ENCODE results near the gene MYH9.

DNA sequence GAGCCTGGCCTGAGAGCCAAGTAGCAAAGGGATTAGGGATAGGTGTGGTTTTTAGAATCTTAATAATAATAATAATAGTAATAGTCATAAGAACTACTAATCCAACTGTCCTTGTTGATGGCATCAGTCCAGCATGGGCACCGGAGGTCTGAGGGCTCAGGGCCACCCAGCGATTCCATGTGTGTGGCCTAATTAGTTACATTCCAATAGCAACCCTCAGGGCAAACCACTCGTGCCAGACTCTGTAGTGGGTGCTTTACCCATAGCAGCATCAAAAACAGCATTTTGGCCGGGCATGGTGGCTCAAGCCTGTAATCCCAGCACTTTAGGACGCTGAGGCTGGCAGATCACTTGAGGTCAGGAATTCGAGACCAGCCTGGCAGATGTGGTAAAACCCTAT is 19.0 kb upstream of the MYH9 start:
- TF ChIP-seq POLR2A (IDR thresholded peaks at IDR 0.05): no peak
- TF ChIP-seq, protein P1, sequence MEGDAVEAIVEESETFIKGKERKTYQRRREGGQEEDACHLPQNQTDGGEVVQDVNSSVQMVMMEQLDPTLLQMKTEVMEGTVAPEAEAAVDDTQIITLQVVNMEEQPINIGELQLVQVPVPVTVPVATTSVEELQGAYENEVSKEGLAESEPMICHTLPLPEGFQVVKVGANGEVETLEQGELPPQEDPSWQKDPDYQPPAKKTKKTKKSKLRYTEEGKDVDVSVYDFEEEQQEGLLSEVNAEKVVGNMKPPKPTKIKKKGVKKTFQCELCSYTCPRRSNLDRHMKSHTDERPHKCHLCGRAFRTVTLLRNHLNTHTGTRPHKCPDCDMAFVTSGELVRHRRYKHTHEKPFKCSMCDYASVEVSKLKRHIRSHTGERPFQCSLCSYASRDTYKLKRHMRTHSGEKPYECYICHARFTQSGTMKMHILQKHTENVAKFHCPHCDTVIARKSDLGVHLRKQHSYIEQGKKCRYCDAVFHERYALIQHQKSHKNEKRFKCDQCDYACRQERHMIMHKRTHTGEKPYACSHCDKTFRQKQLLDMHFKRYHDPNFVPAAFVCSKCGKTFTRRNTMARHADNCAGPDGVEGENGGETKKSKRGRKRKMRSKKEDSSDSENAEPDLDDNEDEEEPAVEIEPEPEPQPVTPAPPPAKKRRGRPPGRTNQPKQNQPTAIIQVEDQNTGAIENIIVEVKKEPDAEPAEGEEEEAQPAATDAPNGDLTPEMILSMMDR (IDR thresholded peaks at IDR 0.05): no peak

All from Peyer's patch (tissue), 4 donors.